Fibroblast of villous mesenchyme (primary cell): ENCODE results near the gene C10orf53. TPM values are rescaled to one million over a fixed set of nuclear protein-coding genes. Genes with fewer than 3 reads are reported as not detected.

Experiments
- DNase-seq: peaks from one replicate; pipeline ENCODE4 v3.0.0-alpha.2; 2010; ENCODE audit warnings: low read depth
- H3K4me3 ChIP-seq: 2 replicates; pipeline ENCODE4 v1.5.1; 2011; ENCODE audit warnings: low read depth, mild to moderate bottlenecking, low read length
- total RNA-seq: library from RNA; depleted of rRNA; stranded (reverse); fragments of >200 nt; gene quantifications from 2 replicates; pipeline ENCODE4 v1.2.3, GENCODE V29; 2012
- TF ChIP-seq, protein P1 (sequence below): IDR thresholded peaks from 2 replicates; pipeline ENCODE4 v1.5.1; 2012; ENCODE audit warnings: low read depth, mild to moderate bottlenecking, low read length; ENCODE audit not compliant: insufficient read depth

C10orf53 gene
- total RNA-seq, 1 donor = not detected

DNA sequence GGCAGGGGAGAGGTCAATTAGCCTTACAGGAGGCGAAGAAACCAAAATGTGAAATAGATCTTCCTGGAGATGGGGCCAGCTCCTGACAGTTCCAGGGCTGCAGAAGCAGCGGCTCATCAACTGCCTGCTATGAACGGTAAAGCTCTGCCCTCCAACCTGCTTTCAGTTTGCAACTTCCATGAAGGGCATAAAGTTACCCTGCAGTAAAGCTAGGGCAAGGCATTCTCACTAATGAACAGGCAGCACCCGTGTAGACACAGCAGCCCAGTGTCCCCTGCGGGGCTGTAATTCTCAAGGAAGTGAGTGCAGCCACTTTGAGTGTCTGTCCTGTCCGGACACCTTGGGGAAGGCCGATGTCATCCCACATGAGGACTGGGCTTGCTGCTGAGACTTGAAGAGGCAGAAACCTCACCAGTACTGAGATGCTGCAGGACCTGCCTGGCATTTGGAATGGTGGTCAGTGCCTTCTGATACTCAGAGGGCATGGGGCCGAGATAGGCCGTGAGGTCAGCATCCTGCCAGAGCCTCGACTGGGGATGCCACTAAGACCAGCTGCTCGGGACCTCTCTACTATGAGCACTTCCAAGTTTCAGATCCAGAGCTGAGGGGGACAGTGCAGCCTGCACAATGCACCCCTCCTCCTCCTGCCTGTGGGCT lies 26.1 kb upstream of the C10orf53 start:
- no peak overlapping the region for H3K4me3 ChIP-seq
- no peak for DNase-seq
- TF ChIP-seq, protein P1, sequence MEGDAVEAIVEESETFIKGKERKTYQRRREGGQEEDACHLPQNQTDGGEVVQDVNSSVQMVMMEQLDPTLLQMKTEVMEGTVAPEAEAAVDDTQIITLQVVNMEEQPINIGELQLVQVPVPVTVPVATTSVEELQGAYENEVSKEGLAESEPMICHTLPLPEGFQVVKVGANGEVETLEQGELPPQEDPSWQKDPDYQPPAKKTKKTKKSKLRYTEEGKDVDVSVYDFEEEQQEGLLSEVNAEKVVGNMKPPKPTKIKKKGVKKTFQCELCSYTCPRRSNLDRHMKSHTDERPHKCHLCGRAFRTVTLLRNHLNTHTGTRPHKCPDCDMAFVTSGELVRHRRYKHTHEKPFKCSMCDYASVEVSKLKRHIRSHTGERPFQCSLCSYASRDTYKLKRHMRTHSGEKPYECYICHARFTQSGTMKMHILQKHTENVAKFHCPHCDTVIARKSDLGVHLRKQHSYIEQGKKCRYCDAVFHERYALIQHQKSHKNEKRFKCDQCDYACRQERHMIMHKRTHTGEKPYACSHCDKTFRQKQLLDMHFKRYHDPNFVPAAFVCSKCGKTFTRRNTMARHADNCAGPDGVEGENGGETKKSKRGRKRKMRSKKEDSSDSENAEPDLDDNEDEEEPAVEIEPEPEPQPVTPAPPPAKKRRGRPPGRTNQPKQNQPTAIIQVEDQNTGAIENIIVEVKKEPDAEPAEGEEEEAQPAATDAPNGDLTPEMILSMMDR = no peak

DNA sequence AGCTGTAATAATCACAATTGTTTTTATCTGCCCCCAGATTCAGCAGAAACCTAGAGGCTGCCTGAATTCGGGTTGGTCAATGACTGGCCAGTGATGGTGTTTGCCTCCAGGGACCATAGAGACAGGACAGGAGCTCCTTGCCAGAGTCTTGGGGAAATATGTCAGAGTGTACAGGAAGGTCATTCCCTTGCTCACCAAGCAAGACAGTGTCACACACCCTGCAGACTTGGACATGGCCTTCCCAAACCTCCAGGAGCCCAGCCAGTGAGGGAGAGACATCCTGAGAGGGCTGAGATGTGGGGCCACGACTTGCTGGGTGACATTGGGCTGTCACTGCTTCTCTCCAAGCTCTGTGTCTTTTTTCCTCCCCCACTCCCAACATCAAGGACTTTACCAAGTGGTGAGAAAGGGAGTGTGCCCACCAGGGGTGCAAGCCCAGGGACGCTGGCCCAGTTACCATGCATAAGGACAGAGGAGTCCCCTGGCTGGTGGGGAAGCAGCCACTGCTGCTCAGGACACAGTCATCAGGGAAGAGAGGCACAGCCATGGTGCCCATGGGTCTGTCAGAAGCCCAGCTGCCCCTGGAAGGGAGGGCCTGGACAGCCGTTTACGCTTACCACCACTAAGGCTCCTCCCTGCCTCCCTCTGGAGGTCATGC lies 25.3 kb upstream of the C10orf53 start:
- no peak overlapping the region for H3K4me3 ChIP-seq
- DNase-seq = no peak
- TF ChIP-seq, protein P1 = no peak

DNA sequence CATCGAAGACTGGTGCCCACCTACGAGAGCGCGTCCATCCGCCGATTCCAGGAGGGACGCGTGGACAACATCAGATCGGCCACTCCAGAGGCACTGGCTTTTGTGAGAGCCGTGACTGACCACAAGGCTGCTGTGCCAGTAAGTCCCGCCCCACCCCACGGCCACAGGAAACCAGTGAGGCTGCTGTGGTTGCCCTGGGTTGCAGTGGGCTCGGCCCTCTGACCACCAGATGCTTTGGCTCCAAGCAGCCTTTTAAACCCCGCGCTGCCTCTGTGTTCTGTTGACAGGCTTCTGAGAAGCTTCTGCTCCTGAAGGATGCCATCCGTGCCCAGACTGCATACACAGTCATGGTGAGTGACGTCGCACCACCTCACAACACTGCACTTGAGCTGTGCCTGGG lies 24.4 kb upstream of the C10orf53 start:
- TF ChIP-seq, protein P1 = no peak
- no peak overlapping the region for H3K4me3 ChIP-seq
- no peak for DNase-seq

DNA sequence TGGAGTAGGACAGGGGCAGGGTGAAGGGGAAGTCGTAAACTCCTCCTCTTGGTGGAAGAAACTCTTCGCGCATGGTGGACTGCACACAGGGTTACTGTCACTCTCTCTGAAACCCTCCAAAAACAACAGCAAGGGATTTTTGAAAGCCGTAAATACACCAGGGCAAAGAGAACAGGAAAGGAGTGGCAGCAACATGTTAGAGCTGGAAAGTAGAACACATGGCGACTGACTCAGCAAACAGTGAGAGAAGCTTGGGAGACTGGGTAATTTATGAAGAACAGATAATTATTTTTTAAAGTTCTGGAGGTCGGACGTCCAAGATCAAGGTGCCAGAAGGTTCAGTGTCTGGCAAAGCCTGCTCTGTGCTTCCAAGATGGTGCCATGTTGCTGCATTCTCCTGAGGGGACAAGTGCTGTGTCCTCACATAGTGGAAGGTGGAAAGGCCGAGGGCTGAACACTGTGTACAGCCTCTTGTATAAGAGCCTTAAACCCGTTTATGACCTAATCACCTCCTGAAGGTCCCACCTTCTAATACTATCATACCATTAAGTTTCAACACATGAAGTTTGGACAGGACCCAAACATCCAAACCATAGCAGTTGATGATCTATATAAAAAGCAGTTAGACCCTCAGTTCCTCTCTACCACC lies 22.5 kb upstream of the C10orf53 start:
- DNase-seq = no peak
- H3K4me3 ChIP-seq = no peak overlapping the region
- TF ChIP-seq, protein P1 = no peak

DNA sequence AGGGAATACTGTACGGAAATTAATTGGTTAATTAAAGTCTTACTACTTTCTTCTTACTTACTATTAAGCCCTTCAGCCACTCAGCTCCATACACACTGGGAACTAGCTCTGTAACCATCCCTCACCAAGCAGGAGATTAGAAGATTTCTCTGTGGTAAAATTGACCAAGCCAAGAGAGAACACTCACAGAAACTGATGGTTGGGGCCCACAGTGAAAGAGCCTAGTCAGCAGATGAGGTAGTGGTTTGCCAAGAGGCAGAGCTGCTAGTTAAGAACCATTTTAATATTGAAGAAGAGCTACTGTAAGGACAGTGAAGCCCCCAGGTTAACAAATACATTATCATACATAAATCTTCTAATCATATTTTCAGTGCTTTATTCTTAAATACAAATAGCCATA lies 21.8 kb upstream of the C10orf53 start:
- no peak overlapping the region for H3K4me3 ChIP-seq
- TF ChIP-seq, protein P1 = no peak
- DNase-seq = no peak

DNA sequence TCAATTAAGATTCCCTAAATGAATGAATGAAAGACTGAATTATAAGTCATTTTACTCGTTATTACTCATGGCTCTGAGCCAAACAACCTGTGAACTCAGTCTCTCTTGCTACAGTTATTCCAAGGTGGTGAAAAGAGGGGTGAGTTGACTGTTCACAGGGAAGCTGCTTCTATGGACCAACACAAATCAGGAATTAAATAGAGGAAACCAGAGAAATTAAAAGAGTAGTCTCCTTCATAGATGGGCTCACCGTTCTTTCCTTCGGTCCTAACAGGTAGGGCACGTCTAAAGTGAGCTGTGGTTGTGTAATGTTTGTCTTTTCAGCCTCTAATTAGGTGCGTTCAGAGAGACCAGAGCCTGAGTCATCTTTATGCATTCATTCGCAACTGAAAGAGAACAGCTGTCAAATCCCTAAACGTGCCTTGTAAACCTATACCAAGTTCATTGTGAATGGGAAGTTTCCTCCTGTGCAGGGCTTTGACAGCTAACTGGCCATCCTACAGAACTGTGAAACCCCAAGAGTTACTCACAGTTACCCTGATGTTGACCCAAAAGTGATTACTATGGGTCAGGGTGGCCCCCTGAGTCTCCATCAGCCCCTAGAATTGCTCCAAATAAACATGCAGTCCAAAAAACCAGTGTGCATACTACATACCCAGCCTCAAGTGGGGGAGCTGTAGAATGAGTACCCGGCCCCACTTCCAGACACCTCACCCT lies 18.2 kb upstream of the C10orf53 start:
- no peak for DNase-seq
- TF ChIP-seq, protein P1 = no peak
- no peak overlapping the region for H3K4me3 ChIP-seq
